ENCODE measurements around the gene LAMC3.

- TF ChIP-seq, protein P1, sequence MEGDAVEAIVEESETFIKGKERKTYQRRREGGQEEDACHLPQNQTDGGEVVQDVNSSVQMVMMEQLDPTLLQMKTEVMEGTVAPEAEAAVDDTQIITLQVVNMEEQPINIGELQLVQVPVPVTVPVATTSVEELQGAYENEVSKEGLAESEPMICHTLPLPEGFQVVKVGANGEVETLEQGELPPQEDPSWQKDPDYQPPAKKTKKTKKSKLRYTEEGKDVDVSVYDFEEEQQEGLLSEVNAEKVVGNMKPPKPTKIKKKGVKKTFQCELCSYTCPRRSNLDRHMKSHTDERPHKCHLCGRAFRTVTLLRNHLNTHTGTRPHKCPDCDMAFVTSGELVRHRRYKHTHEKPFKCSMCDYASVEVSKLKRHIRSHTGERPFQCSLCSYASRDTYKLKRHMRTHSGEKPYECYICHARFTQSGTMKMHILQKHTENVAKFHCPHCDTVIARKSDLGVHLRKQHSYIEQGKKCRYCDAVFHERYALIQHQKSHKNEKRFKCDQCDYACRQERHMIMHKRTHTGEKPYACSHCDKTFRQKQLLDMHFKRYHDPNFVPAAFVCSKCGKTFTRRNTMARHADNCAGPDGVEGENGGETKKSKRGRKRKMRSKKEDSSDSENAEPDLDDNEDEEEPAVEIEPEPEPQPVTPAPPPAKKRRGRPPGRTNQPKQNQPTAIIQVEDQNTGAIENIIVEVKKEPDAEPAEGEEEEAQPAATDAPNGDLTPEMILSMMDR (IDR thresholded peaks at IDR 0.05) = no peak
- no peak for TF ChIP-seq POLR2A (IDR thresholded peaks at IDR 0.05)
These were observed 56.6 kb downstream of the LAMC3 start for GRCh38 chr9:131065599-131065998.

All from testis (tissue), 2 donors.